Left renal cortex interstitium (tissue), 4 donors: Measurements from ENCODE around the gene TOP3A. TPM values are rescaled to one million over a fixed set of nuclear protein-coding genes. Genes with fewer than 3 reads are reported as not detected.
"Not testable (repeated sequence)": the region's sequence is repeated elsewhere in the genome, so short reads cannot be mapped to it uniquely, and the experiment has no call there.

ENCODE experiments used
- DNase-seq, 4 donors: peaks; one replicate each; pipeline ENCODE4 v3.0.0-alpha.2; 2013; ENCODE audit warnings: low read depth in 4 of 4, low spot score in 2 of 4, missing footprints in 1 of 4
- polyA plus RNA-seq, 4 donors: library from polyadenylated mRNA; unstranded; fragments of 120-200 nt; gene quantifications; one replicate each; pipeline ENCODE4 v1.2.1, GENCODE V29; 2013; ENCODE audit not compliant: insufficient read length in 4 of 4

TOP3A gene
- polyA plus RNA-seq = 10 to 100 TPM; 38.1 to 60.8 (median 45.2) TPM

GRCh38 chr17:18314731-18315561, at the start of gene TOP3A, which contains the start of gene SMCR8:
TOP3A (minus strand) TSS chr17:18314994; CDS start chr17:18314778, 216 bp downstream.
SMCR8 (plus strand) TSS chr17:18315293; CDS start chr17:18315790, 497 bp downstream.
- DNase-seq = peak; percentile 82 to 95 (median 90)

- DNase-seq = no peak
Measured at GRCh38 chr17:18364166-18364565, 49.4 kb upstream of the TOP3A start.

GRCh38 chr17:18363101-18364049, 48.6 kb upstream of the TOP3A start, which contains the start of gene SHMT1:
SHMT1 (minus strand) TSS chr17:18363550; CDS start chr17:18355981, 7,569 bp downstream.
- DNase-seq = peak in 3 of 4 donors; percentile 58 to 86 (median 81)

- peak in 1 of 4 donors; percentile 36 for DNase-seq
Measured at GRCh38 chr17:18362698-18363100, 47.9 kb upstream of the TOP3A start.

GRCh38 chr17:18361837-18362697, 47.3 kb upstream of the TOP3A start:
- no peak for DNase-seq

GRCh38 chr17:18360518-18360917, 45.7 kb upstream of the TOP3A start:
- no peak for DNase-seq

- no peak for DNase-seq
Measured at GRCh38 chr17:18356624-18357023, 41.8 kb upstream of the TOP3A start.

- no peak for DNase-seq
Measured at GRCh38 chr17:18353541-18353940, 38.7 kb upstream of the TOP3A start.

- DNase-seq = no peak
Measured at GRCh38 chr17:18344021-18344420, 29.2 kb upstream of the TOP3A start.

- no peak for DNase-seq
Measured at GRCh38 chr17:18339933-18340332, 25.1 kb upstream of the TOP3A start.

GRCh38 chr17:18338158-18338557, 23.4 kb upstream of the TOP3A start:
- not testable (repeated sequence) for DNase-seq

- DNase-seq = no peak
Measured at GRCh38 chr17:18332909-18333489, 18.2 kb upstream of the TOP3A start.

- DNase-seq = no peak
Measured at GRCh38 chr17:18331879-18332278, 17.1 kb upstream of the TOP3A start.

- DNase-seq = no peak
Measured at GRCh38 chr17:18328643-18329204, 13.9 kb upstream of the TOP3A start.

- DNase-seq = no peak
Measured at GRCh38 chr17:18327556-18327955, 12.8 kb upstream of the TOP3A start.

GRCh38 chr17:18327093-18327492, 12.3 kb upstream of the TOP3A start:
- DNase-seq = no peak

GRCh38 chr17:18326572-18326971, 11.8 kb upstream of the TOP3A start:
- DNase-seq = no peak

- no peak for DNase-seq
Measured at GRCh38 chr17:18326039-18326438, 11.2 kb upstream of the TOP3A start.
